NCI-H1417 treated with DMSO at 0.1 percent for 48 hours (cell line): ENCODE results near the gene C3orf33.
A peak's percentile ranks its signal among the peaks of the same experiment; 100 is the strongest.
"Not testable (repeated sequence)": the region's sequence is repeated elsewhere in the genome, so short reads cannot be mapped to it uniquely, and the experiment has no call there.

Experiments
- DNase-seq: peaks from one replicate; lab custom pipeline; 2025; lab: John Stamatoyannopoulos, UW

Gene C3orf33, protein sequence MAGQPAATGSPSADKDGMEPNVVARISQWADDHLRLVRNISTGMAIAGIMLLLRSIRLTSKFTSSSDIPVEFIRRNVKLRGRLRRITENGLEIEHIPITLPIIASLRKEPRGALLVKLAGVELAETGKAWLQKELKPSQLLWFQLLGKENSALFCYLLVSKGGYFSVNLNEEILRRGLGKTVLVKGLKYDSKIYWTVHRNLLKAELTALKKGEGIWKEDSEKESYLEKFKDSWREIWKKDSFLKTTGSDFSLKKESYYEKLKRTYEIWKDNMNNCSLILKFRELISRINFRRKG

DNA sequence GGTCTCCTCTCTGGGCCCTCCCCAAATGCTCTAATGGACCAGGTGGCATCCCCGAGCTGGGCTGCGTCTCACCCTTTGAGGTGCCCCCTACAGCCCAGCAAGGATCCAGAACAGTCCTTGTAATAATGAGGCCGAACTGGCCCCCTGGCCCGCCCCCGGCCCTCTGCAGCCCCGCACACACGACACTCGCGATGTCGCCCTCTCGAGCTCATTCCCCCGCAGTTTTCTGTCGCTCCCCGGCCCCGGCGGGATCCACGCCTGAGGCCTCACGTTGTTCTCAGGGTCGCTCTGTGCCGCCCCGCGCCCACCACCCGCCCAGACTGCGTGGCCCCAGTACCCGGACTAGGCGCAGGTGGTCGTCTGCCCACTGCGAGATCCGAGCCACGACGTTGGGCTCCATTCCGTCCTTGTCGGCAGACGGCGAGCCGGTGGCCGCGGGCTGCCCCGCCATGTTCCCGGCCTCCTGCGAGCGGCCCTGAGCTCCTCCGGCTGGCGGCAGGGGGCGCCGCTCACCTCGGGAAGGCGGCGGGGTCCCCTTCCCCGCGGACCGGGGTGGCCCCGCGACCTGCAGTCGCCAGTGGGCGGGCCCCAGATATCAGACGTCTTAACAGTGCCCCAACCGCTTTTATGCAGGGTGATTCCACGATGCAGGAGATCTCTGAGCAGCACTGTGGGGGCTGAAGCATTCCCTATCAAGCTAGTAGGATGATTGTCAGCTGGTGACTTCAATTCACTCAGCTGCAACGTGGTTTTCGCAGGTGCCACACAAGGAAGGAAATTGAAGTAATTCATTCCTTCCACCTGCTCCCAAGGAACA lies at the start of gene C3orf33:
Gene C3orf33 (minus strand): TSS at position 477 of the 817 bp plus-strand sequence. CDS start 26 bp downstream, at position 451.
- DNase-seq: peak; percentile 66

DNA sequence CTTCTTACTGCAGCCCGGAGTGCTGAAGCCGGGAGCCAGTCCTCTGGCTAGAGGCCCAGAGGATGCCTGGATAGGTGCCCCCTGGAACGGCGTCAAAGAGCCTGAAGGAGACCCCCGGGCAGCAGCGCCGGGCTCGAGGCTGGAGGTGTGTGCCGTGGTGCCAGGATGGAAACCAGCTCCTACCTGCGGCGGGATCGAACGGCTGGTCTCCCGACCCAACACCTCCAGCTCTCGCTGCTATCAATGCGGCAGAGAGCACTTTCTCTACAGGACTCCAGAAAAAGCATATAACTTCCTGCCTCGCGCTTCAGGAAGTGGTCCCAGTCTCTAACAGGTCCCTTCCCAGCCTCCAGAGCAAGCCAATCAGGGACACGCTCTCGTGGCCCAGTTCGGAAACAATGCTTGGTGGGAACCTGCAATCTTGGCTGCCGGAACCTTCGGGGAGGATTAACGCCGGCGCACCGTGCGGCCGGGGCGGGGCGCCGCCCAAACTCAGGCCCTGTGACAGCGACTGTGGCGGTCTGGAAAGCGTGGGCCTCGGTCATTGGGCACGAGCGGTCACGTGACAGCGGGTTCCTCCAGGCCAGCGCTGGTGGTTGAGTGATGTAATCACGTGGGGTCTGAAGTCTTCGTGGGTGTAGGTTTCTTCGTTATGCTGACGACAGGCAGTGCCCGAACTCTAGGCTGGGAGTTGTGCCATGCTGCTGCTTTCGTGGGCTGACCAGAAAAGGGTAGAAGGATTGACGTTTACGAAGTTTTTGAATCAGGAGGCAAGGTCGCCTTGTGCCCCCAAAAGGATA lies 48.3 kb upstream of the C3orf33 start, which contains the start of gene SLC33A1:
Gene SLC33A1 (minus strand): TSS at position 287 of the 800 bp plus-strand sequence. CDS start 430 bp downstream, outside the sequence.
- DNase-seq: peak; percentile 96

DNA sequence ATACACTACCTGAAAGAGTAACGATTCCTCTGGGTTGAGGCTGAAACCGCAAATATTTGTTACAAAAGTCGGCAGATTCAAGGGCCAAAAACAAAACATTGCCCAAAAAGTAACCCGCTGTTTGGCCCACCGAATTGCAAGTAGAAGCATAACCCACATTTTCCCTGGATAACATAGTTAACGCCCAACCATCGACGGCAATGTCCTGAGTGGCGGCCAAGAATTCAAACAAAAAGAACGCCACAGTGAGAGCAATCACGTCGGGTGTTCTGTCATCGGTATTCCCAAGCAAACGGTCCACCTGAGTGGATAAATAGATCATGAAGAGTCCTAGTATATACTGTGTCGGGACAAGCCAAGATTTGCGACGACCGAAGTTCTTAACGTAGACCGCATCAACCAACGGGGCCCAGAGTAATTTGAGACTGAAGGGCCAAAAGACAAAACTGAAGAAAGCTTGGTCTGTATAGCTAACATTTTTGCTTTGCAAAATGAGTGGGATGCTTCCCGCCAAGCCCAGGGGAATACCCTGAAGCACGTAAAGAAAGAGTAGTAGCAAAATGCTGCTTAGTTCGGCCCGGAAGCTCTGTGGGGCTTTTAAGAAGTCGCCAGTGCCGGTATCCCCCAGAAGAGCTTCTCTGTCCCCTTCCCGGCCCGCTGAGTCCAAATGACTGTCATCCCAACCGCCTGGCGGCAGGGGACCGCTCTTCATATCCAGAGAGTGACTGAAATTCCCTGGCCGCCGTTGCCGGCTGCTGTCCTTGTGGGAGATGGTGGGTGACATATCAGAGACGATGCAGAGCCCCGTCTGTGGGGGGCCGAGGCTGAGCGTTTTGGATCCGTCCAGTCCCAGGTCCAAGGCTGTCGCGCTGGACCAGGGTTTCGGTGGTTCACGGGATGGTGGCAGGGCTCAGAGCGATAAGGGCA lies 47.4 kb upstream of the C3orf33 start:
- DNase-seq: no peak

DNA sequence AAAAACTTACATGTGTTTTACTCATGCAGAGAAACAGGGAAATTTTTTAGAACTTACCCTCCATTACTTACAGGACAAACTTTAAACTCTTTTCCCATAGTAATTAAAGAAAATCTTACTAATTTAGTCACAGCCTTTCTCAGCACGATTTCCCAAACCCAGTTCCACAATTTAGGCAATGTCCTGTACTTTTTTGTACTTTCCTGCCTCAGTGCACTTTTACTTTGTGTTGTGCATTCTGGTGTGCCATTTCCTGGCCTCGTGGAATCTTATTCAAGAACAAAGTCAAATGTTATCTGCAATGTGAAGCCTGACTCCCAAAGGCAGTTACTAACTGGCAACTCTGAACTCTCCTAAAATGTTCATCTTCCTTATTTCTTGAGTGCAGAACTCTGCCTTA lies 46.3 kb upstream of the C3orf33 start:
- DNase-seq: no peak

DNA sequence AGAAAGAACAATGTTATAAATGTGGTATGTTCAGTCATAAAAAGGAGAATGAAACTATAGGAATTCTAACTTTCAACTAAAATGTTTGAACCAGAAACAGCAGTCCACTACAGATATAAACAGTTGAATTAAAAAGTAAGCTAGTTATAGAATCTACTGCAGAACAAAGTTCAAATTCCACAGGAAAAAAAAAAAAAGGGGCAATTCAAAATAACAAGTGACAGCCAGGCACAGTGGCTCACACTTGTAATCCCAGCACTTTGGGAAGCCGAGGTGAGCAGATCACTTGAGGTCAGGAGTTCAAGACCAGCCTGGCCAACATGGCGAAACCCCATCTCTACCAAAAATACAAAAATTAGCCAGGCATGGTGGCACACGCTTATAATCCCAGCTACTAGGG lies 43.3 kb upstream of the C3orf33 start:
- not testable (repeated sequence) for DNase-seq

DNA sequence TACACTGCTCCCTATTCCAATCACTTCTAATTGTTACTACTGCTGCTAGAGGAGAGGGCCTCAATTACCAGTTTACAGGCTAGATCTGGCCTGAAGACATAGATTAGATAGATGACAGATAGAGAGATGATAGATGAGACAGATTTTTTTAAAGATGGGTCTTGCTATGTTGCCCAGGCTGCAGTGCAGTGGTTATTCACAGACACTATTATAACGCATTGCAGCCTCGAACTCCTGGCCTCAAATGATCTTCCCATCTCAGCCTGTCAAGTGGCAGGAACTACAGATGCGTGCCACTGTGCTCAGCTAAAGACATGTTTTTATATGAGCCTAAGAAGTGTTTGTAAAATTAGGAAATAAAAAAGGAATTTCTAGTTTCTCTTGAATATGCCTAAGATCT lies 41.9 kb upstream of the C3orf33 start:
- DNase-seq: no peak

DNA sequence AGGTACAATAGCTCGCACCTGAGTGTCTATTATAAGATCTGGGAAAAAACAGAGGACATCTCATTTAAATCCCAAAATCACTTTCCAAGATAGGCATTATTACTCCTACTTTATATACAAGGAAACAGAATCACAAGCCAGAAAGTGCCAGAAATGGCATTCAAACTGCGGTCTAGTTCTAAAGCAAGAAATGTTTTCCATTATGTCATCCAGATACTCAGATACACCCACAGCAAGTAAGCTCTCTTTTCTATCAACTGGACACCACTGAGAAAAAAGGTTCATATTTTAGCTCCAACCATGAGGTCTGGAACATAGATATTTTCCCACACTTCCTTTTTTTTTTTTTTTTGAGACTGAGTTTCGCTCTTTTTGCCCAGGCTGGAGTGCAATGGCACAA lies 40.0 kb upstream of the C3orf33 start:
- no peak for DNase-seq

DNA sequence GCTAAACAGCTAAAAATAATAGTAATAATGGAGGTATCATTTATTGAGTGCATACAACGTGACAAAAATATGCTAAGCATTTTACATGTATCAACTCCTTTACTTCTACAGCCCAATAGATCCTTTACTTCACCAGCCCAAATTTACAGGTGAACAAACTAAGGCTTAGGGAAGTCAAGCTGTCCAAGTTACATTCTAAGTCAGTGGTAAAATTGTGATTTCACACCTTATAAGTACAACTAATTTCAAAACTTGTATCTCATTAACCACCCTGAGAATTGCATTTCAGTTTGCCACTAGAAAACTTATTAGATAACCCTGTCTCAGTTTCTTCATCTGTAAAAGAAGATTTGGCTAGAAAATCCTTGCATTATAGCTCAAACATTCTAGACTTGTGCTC lies 37.5 kb upstream of the C3orf33 start:
- no peak for DNase-seq

DNA sequence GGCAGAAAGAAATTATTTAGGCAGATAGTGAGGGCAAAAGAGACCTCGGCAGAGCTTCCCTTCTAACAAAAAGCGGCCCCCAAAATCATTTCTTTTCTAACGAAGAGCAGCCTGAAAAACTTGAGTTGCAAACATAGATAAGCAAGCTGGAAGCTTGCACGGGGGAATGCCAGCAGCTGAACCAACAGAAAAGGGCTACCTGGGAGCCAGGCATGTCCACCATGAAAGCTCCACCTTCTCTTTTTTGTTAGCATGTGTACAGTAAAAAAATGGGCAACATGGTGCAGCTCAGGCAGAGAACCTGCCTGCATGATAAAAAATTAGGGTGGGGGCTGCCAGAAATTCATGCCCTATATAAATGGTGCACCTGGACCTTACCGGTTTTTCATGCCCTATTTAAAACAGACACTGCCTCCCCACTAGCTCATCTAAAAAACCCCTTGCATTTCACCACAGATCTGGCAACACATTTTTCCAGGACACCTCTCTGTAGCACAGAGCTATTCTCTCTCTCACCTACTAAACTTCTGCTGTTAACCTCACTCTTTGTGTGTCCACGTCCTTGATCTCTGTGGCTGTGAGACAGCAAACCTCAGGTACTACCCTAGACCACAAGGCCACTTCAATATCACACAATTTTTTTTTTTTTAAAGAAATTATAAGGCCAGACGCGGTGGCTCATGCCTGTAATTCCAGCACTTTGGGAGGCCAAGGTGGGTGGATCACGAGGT lies 29.4 kb upstream of the C3orf33 start:
- DNase-seq: no peak

DNA sequence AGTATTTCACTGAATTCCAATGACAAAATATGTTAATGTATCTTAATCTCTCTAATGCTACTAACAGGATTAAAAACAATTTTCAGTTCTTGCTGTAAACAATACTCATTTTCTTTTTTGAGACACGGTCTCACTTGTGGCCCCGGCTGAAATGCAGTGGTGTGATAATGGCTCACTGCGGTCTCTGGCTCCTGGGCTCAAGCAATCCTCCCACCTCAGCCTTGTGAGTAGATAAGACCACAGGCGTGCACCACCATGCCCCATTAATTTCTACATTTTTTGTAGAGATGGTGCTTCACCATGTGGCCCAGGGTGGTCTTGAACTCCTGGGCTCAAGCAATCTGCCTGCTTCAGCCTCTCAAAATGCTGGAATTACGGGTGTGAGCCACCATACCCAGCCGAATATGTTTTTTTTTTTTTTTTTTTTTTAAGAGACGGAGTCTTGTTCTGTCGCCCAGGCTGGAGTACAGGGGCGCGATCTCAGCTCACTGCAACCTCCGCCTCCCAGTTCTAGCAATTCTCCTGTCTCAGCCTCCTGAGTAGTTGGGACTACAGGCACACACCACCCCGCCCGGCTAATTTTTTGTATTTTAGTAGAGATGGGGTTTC lies 22.5 kb upstream of the C3orf33 start:
- DNase-seq: not testable (repeated sequence)

DNA sequence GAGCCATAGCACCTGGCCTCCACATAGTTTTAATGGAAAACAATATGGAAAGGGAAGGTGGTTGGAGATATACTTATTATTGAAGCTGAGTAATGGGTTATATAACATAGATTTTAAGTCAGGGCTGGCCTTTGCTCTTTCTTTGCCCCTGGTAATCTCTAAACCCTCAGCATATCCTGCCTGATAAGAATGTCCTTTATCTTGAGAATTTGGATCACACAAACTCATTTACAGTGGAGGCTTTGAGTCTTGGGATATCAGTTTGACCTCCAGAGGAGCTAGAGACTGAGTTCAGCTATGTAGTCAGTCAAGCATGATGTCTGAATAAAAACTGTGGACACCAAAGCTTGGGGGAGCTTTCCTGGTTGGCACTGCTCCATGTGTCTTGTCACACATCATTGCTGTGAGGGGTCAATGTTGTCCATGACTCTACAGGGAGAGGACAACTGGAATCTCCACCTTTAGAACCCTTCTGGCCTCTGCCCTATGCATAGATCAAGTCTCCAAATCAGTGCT lies 9.0 kb upstream of the C3orf33 start:
- no peak for DNase-seq

DNA sequence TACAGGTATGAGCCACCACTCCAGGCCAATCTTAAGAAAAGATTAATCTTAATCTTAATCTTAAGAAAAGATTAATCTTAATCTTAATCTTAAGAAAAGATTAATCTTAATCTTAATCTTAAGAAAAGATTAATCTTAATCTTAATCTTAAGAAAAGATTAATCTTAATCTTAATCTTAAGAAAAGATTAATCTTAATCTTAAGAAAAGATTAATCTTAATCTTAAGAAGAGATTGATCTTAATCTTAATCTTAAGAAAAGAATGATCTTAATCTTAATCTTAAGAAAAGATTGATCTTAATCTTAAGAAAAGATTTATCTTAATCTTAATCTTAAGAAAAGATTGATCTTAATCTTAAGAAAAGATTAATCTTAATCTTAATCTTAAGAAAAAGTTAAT lies 7.1 kb upstream of the C3orf33 start:
- not testable (repeated sequence) for DNase-seq

DNA sequence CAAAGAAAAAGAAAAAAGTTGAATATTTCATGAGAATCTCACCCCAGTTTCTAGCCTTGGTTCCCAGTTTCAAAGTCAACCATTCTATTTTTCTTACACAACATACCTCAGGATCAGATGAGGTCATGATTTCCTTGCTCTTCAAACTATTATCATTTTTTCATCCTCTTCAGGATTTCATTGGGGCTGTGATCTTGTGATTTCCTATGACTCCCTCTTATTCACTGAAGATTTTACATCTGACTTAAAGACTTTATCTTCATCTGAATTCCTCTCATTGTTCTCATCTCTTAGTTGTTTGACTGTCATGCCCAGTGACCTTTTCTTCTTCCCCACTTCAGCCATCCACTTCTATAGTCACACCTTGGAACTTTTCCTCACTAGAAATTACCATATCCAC lies 3.1 kb upstream of the C3orf33 start:
- DNase-seq: no peak

DNA sequence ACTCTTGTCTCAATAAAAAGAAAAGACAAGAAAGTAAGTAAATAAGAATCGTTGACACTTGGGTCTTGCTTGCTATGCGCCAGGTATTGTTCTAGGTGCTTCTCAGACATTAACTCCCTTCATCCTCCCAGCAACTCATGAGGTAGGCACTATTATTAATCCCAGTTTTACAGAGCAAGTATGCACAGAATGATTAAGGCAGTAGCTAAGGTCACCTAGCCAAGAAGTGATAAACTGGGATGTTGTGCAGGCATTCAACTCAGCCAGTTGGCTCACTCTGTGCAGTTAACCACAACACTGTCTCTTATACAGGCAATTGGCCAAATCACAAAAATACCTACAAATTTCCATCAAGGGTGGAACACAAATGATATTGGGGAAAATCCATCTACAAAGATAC lies 1.7 kb upstream of the C3orf33 start:
- no peak for DNase-seq

DNA sequence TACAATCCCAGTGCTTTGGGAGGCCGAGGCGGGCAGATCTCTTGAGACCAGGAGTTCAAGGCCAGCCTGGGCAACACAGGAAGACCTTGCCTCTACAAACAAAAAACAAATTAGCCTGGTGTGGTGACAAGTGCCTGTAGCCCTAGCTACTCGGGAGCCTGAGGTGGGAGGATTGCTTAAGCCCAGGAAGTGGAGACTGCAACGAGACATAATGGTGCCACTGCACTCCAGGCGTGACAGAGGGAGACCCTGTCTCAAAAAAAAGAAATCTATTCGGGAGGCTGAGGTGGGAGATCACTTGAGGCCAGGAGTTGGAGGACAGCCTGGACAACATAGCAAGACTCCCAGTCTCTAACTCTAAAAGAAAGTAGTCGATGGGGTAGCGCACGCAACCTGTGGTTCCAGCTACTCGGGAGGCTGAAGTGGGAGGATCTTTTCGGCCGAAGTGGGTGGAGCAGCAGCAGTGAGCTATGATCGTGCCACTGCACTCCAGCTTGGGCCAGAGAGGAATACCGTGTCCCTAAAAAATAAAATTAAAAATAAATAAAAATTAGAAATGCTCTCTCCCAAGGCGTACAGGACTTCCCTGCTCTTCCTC lies 775 bp downstream of the C3orf33 start:
- no peak for DNase-seq

DNA sequence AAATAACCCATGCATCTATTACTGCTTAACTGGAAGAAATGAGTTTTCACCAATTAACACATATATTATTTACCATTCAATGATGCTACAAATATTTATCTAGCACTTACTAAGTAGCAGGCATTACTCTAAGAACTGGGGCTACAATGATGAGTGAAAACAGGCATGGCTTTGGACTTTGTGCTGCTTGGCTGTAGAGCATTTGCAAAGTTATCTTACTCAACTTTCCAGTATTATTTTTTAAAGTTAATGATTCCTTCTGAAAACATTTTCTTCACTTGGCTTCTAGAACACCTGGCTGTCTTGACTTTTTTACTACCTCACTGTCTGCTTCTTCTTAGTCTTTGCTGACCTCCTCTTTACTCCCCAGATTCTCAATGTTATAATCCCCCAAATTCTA lies 1.8 kb downstream of the C3orf33 start:
- no peak for DNase-seq

DNA sequence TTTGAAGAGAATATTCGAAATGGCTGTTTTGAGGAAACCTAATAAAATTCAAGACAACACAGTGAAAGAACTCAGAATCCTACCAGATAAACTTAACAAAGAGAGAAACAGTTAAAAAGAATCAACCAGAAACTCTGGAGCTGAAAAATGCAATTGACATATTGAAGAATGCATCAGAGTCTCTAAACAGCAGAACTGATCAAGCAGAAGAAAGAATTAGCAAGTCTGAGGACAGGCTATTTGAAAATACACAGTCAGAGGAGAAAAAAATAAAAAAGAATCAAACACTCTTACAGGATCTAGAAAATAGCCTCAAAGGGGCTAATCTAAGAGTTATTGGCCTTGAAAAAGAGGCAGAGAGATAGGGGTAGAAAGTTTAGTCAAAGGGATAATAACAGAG lies 13.5 kb downstream of the C3orf33 start:
- no peak for DNase-seq

DNA sequence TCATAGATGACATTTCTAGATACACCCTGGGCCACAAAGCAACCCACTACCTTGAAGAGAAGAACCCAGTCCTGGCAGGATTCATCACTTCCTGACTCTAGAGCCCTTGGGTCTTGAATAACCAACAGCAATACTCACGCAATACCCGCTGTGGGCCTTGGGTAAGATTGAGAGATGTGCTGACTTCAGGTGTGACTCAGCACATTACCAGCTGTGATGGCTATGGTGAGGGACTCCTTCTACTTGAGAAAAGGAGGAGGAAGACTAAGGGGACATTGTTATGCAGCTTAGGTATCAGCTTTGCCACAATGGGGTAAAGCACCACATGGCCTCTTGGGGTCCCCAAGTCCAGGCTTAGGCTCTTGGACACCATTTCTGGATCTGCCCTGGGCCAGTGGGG lies 14.9 kb downstream of the C3orf33 start:
- DNase-seq: no peak

DNA sequence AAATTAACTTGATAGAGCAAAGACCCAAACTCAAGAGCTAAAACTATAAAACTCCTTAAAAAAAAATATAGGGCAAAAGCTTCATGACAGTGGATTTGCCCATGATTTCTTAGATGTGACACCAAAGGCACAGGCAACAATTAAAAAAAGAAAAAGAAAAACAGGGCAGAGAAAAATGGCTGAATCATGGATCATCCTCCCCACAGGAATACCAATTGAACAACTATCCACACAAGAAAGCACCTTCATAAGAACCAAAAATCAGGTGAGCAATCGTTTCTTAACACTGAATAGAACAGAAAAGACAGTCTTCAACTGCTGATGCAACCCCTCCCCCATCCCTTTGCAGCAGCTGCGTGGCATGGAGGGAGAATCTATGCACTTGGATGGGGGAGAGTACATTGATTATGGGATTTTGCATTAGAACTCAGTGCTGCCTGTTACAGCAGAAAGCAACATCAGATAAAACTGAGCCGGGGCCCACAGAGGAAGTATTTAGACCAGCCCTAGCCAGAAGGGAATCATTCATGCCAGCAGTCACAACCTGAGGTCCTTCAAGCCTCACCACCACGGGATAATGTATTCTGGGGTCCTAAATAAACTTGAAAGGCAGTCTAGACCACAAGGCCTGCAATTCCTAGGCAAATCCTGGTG lies 15.7 kb downstream of the C3orf33 start:
- DNase-seq: no peak
